ENCODE data around the gene MYO16. TPM values are rescaled to one million over a fixed set of nuclear protein-coding genes. Genes with fewer than 3 reads are reported as not detected.

Gene MYO16
- total RNA-seq, 1 experiment from 2014 or later, result 0.49 TPM

DNA sequence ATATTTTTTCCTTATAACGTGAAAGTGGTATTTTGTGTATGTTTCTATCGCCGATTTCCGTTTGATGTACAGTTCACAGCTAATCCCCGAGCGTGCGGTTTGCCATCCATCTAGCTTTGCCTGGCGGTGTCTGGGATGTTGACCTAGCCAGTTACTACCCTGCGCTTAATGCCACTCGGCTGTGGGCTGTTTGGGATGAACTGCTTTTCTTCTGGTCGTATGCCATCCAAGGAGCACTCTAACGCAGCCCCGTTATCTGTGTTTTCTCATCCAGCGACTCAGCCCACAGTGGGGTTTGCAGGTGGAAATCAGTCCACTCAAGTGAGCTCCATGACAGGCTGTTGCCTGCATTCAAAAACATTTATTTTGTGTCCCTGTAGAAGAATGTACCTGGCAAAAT, 512.3 kb downstream of the MYO16 start:
- peaks cover 10% of the 10 kb centered on the region for H3K9me3 ChIP-seq (ENCODE audit: low read depth, low read length, poor library complexity, severe bottlenecking)
- H3K27ac ChIP-seq (ENCODE audit: low read depth, low read length, poor library complexity, severe bottlenecking), result no peak overlapping the region
- H3K27me3 ChIP-seq (replicated peaks; ENCODE audit: insufficient read depth, low read depth, low read length, poor library complexity), result no peaks in the 10 kb centered on the region
- intact Hi-C loops (cut with micrococcal nuclease; ENCODE audit: unreplicated experiment), result loop anchor here (10.0 kb wide), 1 partner anchor 963 kb away; no protein-coding TSS in a partner anchor
- no peak for DNase-seq (ENCODE audit: low spot score)
- H3K4me1 ChIP-seq (ENCODE audit: insufficient read depth, low read length, poor library complexity, severe bottlenecking), result peaks cover 32% of the 10 kb centered on the region
- no TSS peak for BruUV-seq (replicated peaks)
- no peak overlapping the region for H3K4me3 ChIP-seq (ENCODE audit: low read depth, low read length, poor library complexity, severe bottlenecking)
- CTCF ChIA-PET, result no interaction called here
- POLR2A ChIA-PET (ENCODE audit: low non-redundant PET), result interaction anchor here (0.6 kb wide), 1 partner anchor 645 kb away, joined by 10 read pairs; the partner anchor contains the start of gene IRS2
- H3K36me3 ChIP-seq (ENCODE audit: insufficient read depth, low read length, poor library complexity, severe bottlenecking), result no peaks in the 10 kb centered on the region
- TF ChIP-seq EZH2 (IDR thresholded peaks at IDR 0.05; ENCODE audit: borderline replicate concordance, low read depth, low read length, poor library complexity, severe bottlenecking), result no peak
- TF ChIP-seq, protein P1, sequence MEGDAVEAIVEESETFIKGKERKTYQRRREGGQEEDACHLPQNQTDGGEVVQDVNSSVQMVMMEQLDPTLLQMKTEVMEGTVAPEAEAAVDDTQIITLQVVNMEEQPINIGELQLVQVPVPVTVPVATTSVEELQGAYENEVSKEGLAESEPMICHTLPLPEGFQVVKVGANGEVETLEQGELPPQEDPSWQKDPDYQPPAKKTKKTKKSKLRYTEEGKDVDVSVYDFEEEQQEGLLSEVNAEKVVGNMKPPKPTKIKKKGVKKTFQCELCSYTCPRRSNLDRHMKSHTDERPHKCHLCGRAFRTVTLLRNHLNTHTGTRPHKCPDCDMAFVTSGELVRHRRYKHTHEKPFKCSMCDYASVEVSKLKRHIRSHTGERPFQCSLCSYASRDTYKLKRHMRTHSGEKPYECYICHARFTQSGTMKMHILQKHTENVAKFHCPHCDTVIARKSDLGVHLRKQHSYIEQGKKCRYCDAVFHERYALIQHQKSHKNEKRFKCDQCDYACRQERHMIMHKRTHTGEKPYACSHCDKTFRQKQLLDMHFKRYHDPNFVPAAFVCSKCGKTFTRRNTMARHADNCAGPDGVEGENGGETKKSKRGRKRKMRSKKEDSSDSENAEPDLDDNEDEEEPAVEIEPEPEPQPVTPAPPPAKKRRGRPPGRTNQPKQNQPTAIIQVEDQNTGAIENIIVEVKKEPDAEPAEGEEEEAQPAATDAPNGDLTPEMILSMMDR (conservative IDR thresholded peaks at IDR 0.05; ENCODE audit: low read depth, low read length), result no peak

DNA sequence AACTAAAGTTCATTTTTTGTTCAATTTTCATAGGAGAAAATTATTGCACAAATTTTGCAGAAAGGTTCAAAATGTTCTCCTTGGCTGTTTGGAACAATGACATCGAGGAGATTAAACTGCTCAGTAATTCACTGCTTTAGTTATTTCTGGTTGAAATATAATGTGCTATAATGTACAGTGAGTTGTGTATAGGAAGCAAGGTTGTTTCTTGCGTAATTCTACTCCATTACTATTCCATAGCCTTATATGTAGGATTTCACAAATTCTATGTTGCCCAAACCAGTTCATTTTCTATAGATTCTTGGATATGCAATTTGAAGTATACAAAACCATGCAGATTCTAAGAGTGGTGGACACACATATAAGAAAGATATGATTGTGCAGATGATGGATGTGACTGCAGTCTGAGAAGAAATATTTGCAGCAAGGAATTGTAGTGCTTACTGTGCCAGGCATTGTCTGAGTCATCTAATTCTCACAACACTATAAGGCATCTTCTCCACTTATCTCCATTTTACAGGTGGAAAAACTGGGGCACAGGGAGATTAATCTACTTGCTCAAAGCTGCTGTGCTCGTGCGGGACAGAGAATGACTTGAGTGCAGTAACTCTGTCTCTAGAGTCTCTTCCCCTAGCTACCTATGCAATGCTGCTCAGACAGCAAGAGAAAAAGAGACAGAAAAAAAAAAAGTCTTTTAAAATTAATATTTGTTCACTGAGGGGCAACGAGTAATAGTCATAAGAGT, 515.5 kb downstream of the MYO16 start:
- Histone ChIP-seq H3K27me3 (replicated peaks; ENCODE audit: insufficient read depth, low read depth, low read length, poor library complexity) (no peaks in the 10 kb centered on the region), H3K4me3 (ENCODE audit: low read depth, low read length, poor library complexity, severe bottlenecking) (no peak overlapping the region), H3K4me1 (ENCODE audit: insufficient read depth, low read length, poor library complexity, severe bottlenecking) (peaks cover 56% of the 10 kb centered on the region), H3K27ac (ENCODE audit: low read depth, low read length, poor library complexity, severe bottlenecking) (peak overlapping the region; percentile 80), H3K9me3 (ENCODE audit: low read depth, low read length, poor library complexity, severe bottlenecking) (peaks cover 1% of the 10 kb centered on the region), H3K36me3 (ENCODE audit: insufficient read depth, low read length, poor library complexity, severe bottlenecking) (no peaks in the 10 kb centered on the region)
- BruUV-seq (replicated peaks), result no TSS peak
- TF ChIP-seq, protein P1 (conservative IDR thresholded peaks at IDR 0.05; ENCODE audit: low read depth, low read length), result no peak
- TF ChIP-seq EZH2 (IDR thresholded peaks at IDR 0.05; ENCODE audit: borderline replicate concordance, low read depth, low read length, poor library complexity, severe bottlenecking), result no peak
- POLR2A ChIA-PET (ENCODE audit: low non-redundant PET), result interaction anchor here (0.7 kb wide), 2 partner anchors 524 to 794 kb away, joined by 5 to 6 read pairs; no protein-coding TSS in a partner anchor
- CTCF ChIA-PET, result interaction anchor here (0.7 kb wide), 1 partner anchor 35 kb away, joined by 5 read pairs; no protein-coding TSS in a partner anchor
- DNase-seq (ENCODE audit: low spot score), result no peak
- intact Hi-C loops (cut with micrococcal nuclease; ENCODE audit: unreplicated experiment), result loop anchor here (1.0 to 10.0 kb wide), 7 partner anchors 184 to 960 kb away; no protein-coding TSS in a partner anchor

DNA sequence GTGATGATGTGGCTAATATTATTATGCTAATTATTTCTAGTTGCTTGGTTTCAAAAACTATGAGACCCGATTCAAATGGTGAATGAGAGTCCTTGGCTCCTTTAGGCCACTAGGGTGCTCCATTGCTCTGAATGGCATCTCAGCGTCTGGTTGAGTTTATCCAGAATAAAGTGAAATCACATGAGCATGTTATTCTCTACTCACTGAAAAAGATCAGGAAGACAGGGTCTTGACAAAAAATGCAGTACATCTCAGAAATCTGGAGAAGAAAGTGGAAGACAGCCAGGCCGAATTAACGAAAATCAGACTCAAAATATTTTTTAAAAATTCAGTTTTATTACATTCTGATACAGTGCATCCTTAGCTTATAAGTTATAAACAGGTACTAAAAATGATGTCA, 516.2 kb downstream of the MYO16 start:
- DNase-seq (ENCODE audit: low spot score), result peak; percentile 93
- Histone ChIP-seq H3K4me3 (ENCODE audit: low read depth, low read length, poor library complexity, severe bottlenecking) (no peak overlapping the region), H3K9me3 (ENCODE audit: low read depth, low read length, poor library complexity, severe bottlenecking) (no peaks in the 10 kb centered on the region), H3K36me3 (ENCODE audit: insufficient read depth, low read length, poor library complexity, severe bottlenecking) (no peaks in the 10 kb centered on the region), H3K27ac (ENCODE audit: low read depth, low read length, poor library complexity, severe bottlenecking) (peak overlapping the region; percentile 80), H3K27me3 (replicated peaks; ENCODE audit: insufficient read depth, low read depth, low read length, poor library complexity) (no peaks in the 10 kb centered on the region), H3K4me1 (ENCODE audit: insufficient read depth, low read length, poor library complexity, severe bottlenecking) (peaks cover 64% of the 10 kb centered on the region)
- ChIA-PET CTCF (no interaction called here), POLR2A (ENCODE audit: low non-redundant PET) (interaction anchor here (0.6 kb wide), 1 partner anchor 1567 kb away, joined by 4 read pairs; no protein-coding TSS in a partner anchor)
- no TSS peak for BruUV-seq (replicated peaks)
- TF ChIP-seq EZH2 (IDR thresholded peaks at IDR 0.05; ENCODE audit: borderline replicate concordance, low read depth, low read length, poor library complexity, severe bottlenecking), result no peak
- TF ChIP-seq, protein P1 (conservative IDR thresholded peaks at IDR 0.05; ENCODE audit: low read depth, low read length), result peak; percentile 92
- intact Hi-C loops (cut with micrococcal nuclease; ENCODE audit: unreplicated experiment), result loop anchor here (1.0 to 10.0 kb wide), 7 partner anchors 184 to 959 kb away; no protein-coding TSS in a partner anchor
